Germinal center (tissue), 1 donor: Measurements from ENCODE around the gene KRT17.
"Not testable (repeated sequence)": the region's sequence is repeated elsewhere in the genome, so short reads cannot be mapped to it uniquely, and the experiment has no call there.

Source experiments
- DNase-seq: peaks from one replicate; pipeline ENCODE4 v3.0.0; 2012; ENCODE audit warnings: mixed read lengths, low spot score

The KRT17 gene

GRCh38 chr17:41633556-41634199 lies 9.3 kb upstream of the KRT17 start:
- no peak for DNase-seq

GRCh38 chr17:41632482-41633105 lies 8.2 kb upstream of the KRT17 start:
- no peak for DNase-seq

GRCh38 chr17:41631898-41632285 lies 7.5 kb upstream of the KRT17 start:
- no peak for DNase-seq

- DNase-seq, result no peak
These were observed 6.9 kb upstream of the KRT17 start for GRCh38 chr17:41631025-41631897.

- DNase-seq, result no peak
These were observed 5.7 kb upstream of the KRT17 start for GRCh38 chr17:41629826-41630670.

GRCh38 chr17:41629316-41629715 lies 4.9 kb upstream of the KRT17 start:
- no peak for DNase-seq

GRCh38 chr17:41628621-41629255 lies 4.4 kb upstream of the KRT17 start:
- not testable (repeated sequence) for DNase-seq

GRCh38 chr17:41628073-41628370 lies 3.6 kb upstream of the KRT17 start:
- DNase-seq, result not testable (repeated sequence)

GRCh38 chr17:41627316-41628072 lies 3.1 kb upstream of the KRT17 start:
- DNase-seq, result no peak

GRCh38 chr17:41626914-41627295 lies 2.5 kb upstream of the KRT17 start:
- DNase-seq, result not testable (repeated sequence)

GRCh38 chr17:41626028-41626913 lies 1.9 kb upstream of the KRT17 start:
- not testable (repeated sequence) for DNase-seq

- DNase-seq, result no peak
These were observed 1.2 kb upstream of the KRT17 start for GRCh38 chr17:41625602-41626001.

GRCh38 chr17:41623184-41623861 lies 1.1 kb downstream of the KRT17 start:
- DNase-seq, result not testable (repeated sequence)

GRCh38 chr17:41622340-41623183 lies 1.8 kb downstream of the KRT17 start:
- not testable (repeated sequence) for DNase-seq

GRCh38 chr17:41621916-41622315 lies 2.5 kb downstream of the KRT17 start:
- DNase-seq, result no peak

- not testable (repeated sequence) for DNase-seq
These were observed 2.9 kb downstream of the KRT17 start for GRCh38 chr17:41621435-41621817.

GRCh38 chr17:41620583-41621434 lies 3.6 kb downstream of the KRT17 start:
- DNase-seq, result no peak
